Upper lobe of left lung (tissue), 4 donors: ENCODE results near the gene KCNJ2.

ENCODE experiments used
- CTCF ChIP-seq, 6 experiments: fragments of 450-650 bp in 4 of 6; fragments of 200-600 bp in 2 of 6; sonication (generic) in 2 of 6; IDR thresholded peaks; one replicate each; pipeline ENCODE4 v1.5.1; 2016 to 2019; ENCODE audit warnings: antibody characterized with exemption in 6 of 6
- POLR2A ChIP-seq, 4 donors: fragments of 450-650 bp; IDR thresholded peaks; one replicate each; pipeline ENCODE4 v1.5.1; 2016 to 2017; ENCODE audit warnings: antibody characterized with exemption in 4 of 4, mild to moderate bottlenecking in 2 of 4

DNA sequence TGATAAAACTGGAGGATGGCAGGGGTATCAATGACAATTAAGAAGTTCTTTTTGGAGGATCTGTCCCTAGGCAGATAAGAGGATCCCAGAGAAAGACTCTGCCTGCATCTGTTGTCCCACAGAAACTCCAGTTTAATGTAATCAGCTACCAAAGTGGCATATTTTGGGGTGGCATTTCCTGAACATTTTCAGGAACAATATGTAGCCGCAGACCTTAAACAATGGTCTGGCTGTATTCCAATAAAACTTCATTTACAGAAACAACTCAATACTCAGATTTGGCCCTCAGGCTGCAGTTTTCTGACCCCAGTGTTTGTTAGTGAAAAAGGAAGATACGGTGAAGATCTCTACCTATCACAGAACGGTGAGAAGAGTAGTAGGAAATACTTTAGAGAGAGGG, 48.2 kb upstream of the KCNJ2 start:
- TF ChIP-seq CTCF (IDR thresholded peaks at IDR 0.05) (no peak), POLR2A (IDR thresholded peaks at IDR 0.05) (no peak)
